MCF 10A (cell line): ENCODE results near the gene APBA3. TPM values are rescaled to one million over a fixed set of nuclear protein-coding genes. Genes with fewer than 3 reads are reported as not detected.
A peak's percentile ranks its signal among the peaks of the same experiment; 100 is the strongest.

Experiments used
- BruUV-seq: library from RNA; stranded (reverse); fragments of 400-500 nt; replicated peaks from 2 replicates; lab custom pipeline; 2021; lab: Mats Ljungman, UMichigan
- CTCF ChIA-PET: fragments of 300-600 bp; sonication (Branson Sonifier 250); formaldehyde crosslinking; extraction: SDS; loops from one replicate; lab custom pipeline; 2021; ENCODE audit warnings: antibody characterized with exemption, inconsistent platforms; lab: Yijun Ruan, JAX
- POLR2A ChIA-PET: fragments of 300-600, 350-650 bp; sonication (Branson Sonifier 250); formaldehyde crosslinking; extraction: SDS; loops from one replicate; lab custom pipeline; 2020; ENCODE audit warnings: antibody characterized with exemption, inconsistent platforms; lab: Yijun Ruan, JAX
- DNase-seq: peaks from one replicate; pipeline ENCODE4 v3.0.0-alpha.2; 2018; ENCODE audit not compliant: unreplicated experiment
- H3K27ac Mint-ChIP-seq: one replicate; pipeline ENCODE4 v1.8.0; 2022; ENCODE audit warnings: mild to moderate bottlenecking, low read depth, mixed read lengths; ENCODE audit not compliant: unreplicated experiment
- H3K27me3 Mint-ChIP-seq: one replicate; pipeline ENCODE4 v1.8.0; 2022; ENCODE audit warnings: mixed read lengths; ENCODE audit not compliant: insufficient read depth, unreplicated experiment
- H3K36me3 Mint-ChIP-seq: one replicate; pipeline ENCODE4 v1.8.0; 2022; ENCODE audit warnings: mild to moderate bottlenecking, moderate library complexity, mixed read lengths; ENCODE audit not compliant: insufficient read depth, unreplicated experiment
- H3K4me1 Mint-ChIP-seq: one replicate; pipeline ENCODE4 v1.8.0; 2022; ENCODE audit warnings: mixed read lengths; ENCODE audit not compliant: insufficient read depth, unreplicated experiment
- H3K4me3 Mint-ChIP-seq: one replicate; pipeline ENCODE4 v1.8.0; 2022; ENCODE audit warnings: mild to moderate bottlenecking, moderate library complexity, mixed read lengths; ENCODE audit not compliant: unreplicated experiment
- H3K9me3 Mint-ChIP-seq: one replicate; pipeline ENCODE4 v1.8.0; 2022; ENCODE audit warnings: mixed read lengths; ENCODE audit not compliant: unreplicated experiment
- intact Hi-C: fragments of 100-400 bp; cut with micrococcal nuclease; formaldehyde crosslinking; loops from 2 replicates; pipeline ENCODE4 v1.14.1; 2022
- total RNA-seq: library from RNA; stranded (reverse); gene quantifications from 2 replicates; pipeline ENCODE4 v1.2.3, GENCODE V29; 2022
- TF ChIP-seq, protein P1 (sequence below): fragments of 200-600 bp; IDR thresholded peaks from one replicate; pipeline ENCODE4 v1.8.0; 2022; ENCODE audit warnings: antibody characterized with exemption, mild to moderate bottlenecking; ENCODE audit not compliant: unreplicated experiment

The APBA3 gene
- total RNA-seq, 1 experiment from 2014 or later, result 22.9 TPM

DNA sequence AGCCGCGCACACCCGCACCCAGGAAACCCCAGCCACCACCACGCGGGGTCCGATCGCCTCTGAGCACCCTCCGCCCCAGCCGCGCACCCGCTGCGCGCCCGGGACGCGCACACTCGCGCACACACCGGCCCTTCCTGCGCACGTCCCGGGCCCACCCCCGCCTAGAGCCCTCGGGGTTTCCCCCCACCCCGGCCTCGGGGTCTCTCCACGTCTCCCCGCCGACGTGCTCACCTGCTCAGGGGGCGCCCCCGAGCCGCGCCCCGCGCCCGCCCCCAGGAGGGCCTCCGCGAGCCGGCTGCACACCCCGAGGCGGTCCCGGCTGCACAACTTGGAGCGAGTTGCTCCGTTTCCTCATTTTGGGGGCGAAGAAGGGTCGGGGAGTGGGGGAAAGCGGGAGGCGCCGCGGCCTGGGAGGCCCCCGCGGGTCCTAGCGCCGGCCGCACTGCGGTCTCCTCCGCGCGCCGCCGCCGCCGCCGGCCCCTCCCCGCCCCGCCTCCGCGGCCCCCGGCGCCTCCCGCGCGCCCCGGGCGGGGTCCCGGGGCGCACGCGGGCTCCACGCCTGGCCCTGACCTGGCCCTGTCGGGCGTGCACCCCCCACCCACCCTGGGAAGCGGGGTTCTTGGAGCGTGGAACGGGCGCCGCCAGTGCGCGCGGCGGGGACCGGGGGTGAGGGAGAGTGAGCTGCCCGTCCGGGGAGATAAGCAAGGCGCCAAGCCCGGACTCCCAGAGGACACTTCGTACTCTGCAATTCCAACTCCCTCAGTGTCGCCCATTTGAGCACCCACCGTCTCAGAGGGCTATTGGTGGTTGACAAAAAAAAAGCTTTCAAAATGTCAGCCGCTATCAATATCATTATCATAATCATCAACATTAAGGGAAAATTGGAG, 24.7 kb upstream of the APBA3 start, which contains the start of gene MATK:
Gene MATK (minus strand): TSS at position 444 of the 887 bp plus-strand sequence. CDS start 1,246 bp downstream, outside the sequence.
- BruUV-seq, result no TSS peak
- POLR2A ChIA-PET, result no interaction called here
- CTCF ChIA-PET, result interaction anchor here (0.7 kb wide), 1 partner anchor 553 kb away, joined by 3 read pairs; no protein-coding TSS in a partner anchor
- intact Hi-C loops, result no loop called here
- H3K27ac Mint-ChIP-seq, result no peak within 1 kb of the TSS
- H3K36me3 Mint-ChIP-seq, result no peaks in the 10 kb centered on the region
- H3K27me3 Mint-ChIP-seq, result peaks cover 35% of the 10 kb centered on the region
- H3K4me3 Mint-ChIP-seq, result no peak within 1 kb of the TSS
- TF ChIP-seq, protein P1, sequence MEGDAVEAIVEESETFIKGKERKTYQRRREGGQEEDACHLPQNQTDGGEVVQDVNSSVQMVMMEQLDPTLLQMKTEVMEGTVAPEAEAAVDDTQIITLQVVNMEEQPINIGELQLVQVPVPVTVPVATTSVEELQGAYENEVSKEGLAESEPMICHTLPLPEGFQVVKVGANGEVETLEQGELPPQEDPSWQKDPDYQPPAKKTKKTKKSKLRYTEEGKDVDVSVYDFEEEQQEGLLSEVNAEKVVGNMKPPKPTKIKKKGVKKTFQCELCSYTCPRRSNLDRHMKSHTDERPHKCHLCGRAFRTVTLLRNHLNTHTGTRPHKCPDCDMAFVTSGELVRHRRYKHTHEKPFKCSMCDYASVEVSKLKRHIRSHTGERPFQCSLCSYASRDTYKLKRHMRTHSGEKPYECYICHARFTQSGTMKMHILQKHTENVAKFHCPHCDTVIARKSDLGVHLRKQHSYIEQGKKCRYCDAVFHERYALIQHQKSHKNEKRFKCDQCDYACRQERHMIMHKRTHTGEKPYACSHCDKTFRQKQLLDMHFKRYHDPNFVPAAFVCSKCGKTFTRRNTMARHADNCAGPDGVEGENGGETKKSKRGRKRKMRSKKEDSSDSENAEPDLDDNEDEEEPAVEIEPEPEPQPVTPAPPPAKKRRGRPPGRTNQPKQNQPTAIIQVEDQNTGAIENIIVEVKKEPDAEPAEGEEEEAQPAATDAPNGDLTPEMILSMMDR, result no peak
- no peaks in the 10 kb centered on the region for H3K4me1 Mint-ChIP-seq
- peaks cover 23% of the 10 kb centered on the region for H3K9me3 Mint-ChIP-seq
- DNase-seq, result no peak

DNA sequence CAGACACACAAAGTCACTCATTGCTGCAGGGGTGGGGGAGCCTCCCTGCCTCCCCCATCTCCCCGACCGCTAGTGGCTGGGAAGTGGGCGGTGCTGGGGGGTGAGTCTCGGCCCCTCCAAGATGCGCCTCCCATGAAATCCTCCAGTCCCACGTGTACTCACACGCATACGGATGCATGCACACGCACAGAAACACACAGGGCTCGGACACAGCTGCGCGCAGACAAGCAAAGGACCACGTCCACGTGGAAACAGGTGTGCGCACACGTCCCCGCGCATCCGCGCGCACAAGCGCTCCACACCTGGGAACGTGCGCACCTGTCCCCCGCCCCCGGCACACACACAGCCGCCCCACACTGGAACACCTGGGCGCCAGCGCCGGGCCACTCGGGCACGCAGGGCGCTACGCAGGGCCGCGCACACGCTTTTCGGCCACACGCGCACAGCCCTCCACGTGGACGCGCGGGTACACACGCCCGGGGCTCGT, 24.0 kb upstream of the APBA3 start:
- intact Hi-C loops, result no loop called here

DNA sequence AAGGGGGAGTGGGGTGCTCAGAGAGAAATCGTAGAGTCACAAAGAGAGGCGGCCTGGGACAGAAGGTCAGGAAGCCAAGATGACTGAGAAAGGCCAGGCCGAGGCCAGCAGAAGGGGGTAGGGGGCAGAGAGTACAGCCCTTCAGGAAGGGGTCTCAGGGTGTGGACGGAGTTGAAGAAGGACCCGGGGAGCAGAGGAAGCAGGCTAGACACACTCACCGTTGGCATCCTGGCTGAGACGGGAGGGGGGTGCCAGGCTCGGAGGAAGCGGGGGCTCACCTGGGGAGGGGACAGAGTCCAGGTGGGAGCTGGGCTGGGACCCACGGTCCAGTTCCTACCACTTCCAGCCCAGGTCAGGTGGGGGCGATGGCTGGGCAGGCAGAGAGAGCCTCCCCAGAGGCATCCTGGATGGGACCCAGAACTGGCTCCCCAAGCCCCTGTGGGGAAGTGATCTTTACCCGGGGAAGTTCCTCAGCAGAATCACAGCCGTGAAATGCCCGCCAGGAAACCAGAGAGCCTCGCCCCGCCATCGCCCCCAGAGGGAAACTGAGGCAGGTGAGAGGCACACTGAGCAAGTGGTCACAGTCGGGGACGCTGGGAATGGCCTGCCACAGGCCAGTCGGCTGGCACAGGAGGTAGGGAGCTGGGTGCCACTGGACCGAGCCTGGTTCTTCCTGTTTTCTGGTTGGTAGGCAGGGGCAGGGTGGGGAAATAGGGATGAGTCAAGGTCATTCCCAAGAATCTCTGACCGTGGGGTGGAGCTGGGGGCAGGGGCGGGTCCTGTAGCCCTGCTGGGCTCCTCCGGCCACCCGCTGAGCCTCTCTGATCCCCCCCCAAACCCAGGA, 23.3 kb upstream of the APBA3 start:
- no TSS peak for BruUV-seq
- H3K9me3 Mint-ChIP-seq, result peaks cover 16% of the 10 kb centered on the region
- no peak overlapping the region for H3K4me3 Mint-ChIP-seq
- TF ChIP-seq, protein P1, result no peak
- H3K36me3 Mint-ChIP-seq, result no peaks in the 10 kb centered on the region
- H3K27ac Mint-ChIP-seq, result no peak overlapping the region
- ChIA-PET POLR2A (no interaction called here), CTCF (no interaction called here)
- peaks cover 22% of the 10 kb centered on the region for H3K27me3 Mint-ChIP-seq
- DNase-seq, result peak; percentile 20
- intact Hi-C loops, result no loop called here
- H3K4me1 Mint-ChIP-seq, result no peaks in the 10 kb centered on the region

More for the DNA sequence above, 24.0 kb upstream of the APBA3 start:
- TF ChIP-seq, protein P1, result no peak
- Mint-ChIP-seq H3K36me3 (no peaks in the 10 kb centered on the region), H3K4me1 (no peaks in the 10 kb centered on the region), H3K27ac (no peak overlapping the region), H3K27me3 (peaks cover 28% of the 10 kb centered on the region), H3K4me3 (no peak overlapping the region), H3K9me3 (peaks cover 20% of the 10 kb centered on the region)
- ChIA-PET POLR2A (no interaction called here), CTCF (no interaction called here)
- no peak for DNase-seq
- BruUV-seq, result no TSS peak
